Stimulated activated CD8-positive, alpha-beta memory T cell treated with anti-CD3 and anti-CD28 coated beads, Interleukin-7, amount 100 ng/mL, for 4 hours (primary cell): Measurements from ENCODE around the gene HPCAL1.

ENCODE experiments used
- DNase-seq, 2 donors: peaks; one replicate each; pipeline ENCODE4 v3.0.0-alpha.2; 2020; ENCODE audit warnings: low read depth in 2 of 2

HPCAL1 gene

GRCh38 chr2:10407432-10407831 lies 104.7 kb downstream of the HPCAL1 start:
- DNase-seq = no peak

- DNase-seq = peak; percentile 46 to 56
Observed at GRCh38 chr2:10407841-10408648, 105.3 kb downstream of the HPCAL1 start.

GRCh38 chr2:10408649-10409579 lies 106.2 kb downstream of the HPCAL1 start:
- DNase-seq = peak; percentile 60 to 69

- no peak for DNase-seq
Observed at GRCh38 chr2:10410001-10410822, 107.5 kb downstream of the HPCAL1 start.

- DNase-seq = no peak
Observed at GRCh38 chr2:10410823-10411437, 108.2 kb downstream of the HPCAL1 start.

- no peak for DNase-seq
Observed at GRCh38 chr2:10411557-10411956, 108.9 kb downstream of the HPCAL1 start.

GRCh38 chr2:10412380-10412779 lies 109.7 kb downstream of the HPCAL1 start:
- DNase-seq = no peak

- no peak for DNase-seq
Observed at GRCh38 chr2:10413503-10413902, 110.8 kb downstream of the HPCAL1 start.

GRCh38 chr2:10413991-10414451 lies 111.3 kb downstream of the HPCAL1 start:
- DNase-seq = no peak

GRCh38 chr2:10414591-10414990 lies 111.9 kb downstream of the HPCAL1 start:
- no peak for DNase-seq

- DNase-seq = no peak
Observed at GRCh38 chr2:10415048-10415447, 112.3 kb downstream of the HPCAL1 start.

GRCh38 chr2:10415640-10416039 lies 112.9 kb downstream of the HPCAL1 start:
- no peak for DNase-seq

GRCh38 chr2:10417551-10418335 lies 115.0 kb downstream of the HPCAL1 start:
- DNase-seq = no peak

- DNase-seq = no peak
Observed at GRCh38 chr2:10419553-10420257, 117.0 kb downstream of the HPCAL1 start.

- no peak for DNase-seq
Observed at GRCh38 chr2:10422251-10422650, 119.5 kb downstream of the HPCAL1 start.

- DNase-seq = no peak
Observed at GRCh38 chr2:10422732-10423399, 120.2 kb downstream of the HPCAL1 start.

GRCh38 chr2:10423400-10423774 lies 120.7 kb downstream of the HPCAL1 start:
- DNase-seq = no peak

- DNase-seq = no peak
Observed at GRCh38 chr2:10424051-10424450, 121.3 kb downstream of the HPCAL1 start.

- no peak for DNase-seq
Observed at GRCh38 chr2:10424916-10425505, 122.3 kb downstream of the HPCAL1 start.
